Embryonic facial prominence (tissue), 1 donor: ENCODE data around the gene MYO1A.

Experiments used
- DNase-seq: peaks from one replicate; pipeline ENCODE4 v3.0.0-alpha.2; 2016; ENCODE audit errors: extremely low spot score

Gene MYO1A

GRCh38 chr12:57016348-57016747 lies 33.6 kb downstream of the MYO1A start, which contains the start of gene TAC3:
Gene TAC3 (minus strand): TSS chr12:57016529. CDS start chr12:57015797, 732 bp downstream.
- DNase-seq = no peak

GRCh38 chr12:57012600-57013465 lies 37.1 kb downstream of the MYO1A start:
- no peak for DNase-seq

GRCh38 chr12:57011438-57012424 lies 38.2 kb downstream of the MYO1A start:
- DNase-seq = no peak

GRCh38 chr12:57010627-57011247 lies 39.2 kb downstream of the MYO1A start:
- no peak for DNase-seq

GRCh38 chr12:57009949-57010626 lies 39.8 kb downstream of the MYO1A start:
- DNase-seq = no peak

GRCh38 chr12:57008178-57008577 lies 41.8 kb downstream of the MYO1A start:
- no peak for DNase-seq

- no peak for DNase-seq
These were observed 43.0 kb downstream of the MYO1A start for GRCh38 chr12:57006809-57007475.

- DNase-seq = no peak
These were observed 43.7 kb downstream of the MYO1A start, which contains the start of gene ZBTB39 for GRCh38 chr12:57005980-57006808. Gene ZBTB39 (minus strand): TSS chr12:57006546. CDS start chr12:57004917, 1,629 bp downstream.

GRCh38 chr12:57004651-57005050 lies 45.3 kb downstream of the MYO1A start:
- no peak for DNase-seq

- DNase-seq = no peak
These were observed 46.5 kb downstream of the MYO1A start for GRCh38 chr12:57003395-57003794.

- no peak for DNase-seq
These were observed 48.5 kb downstream of the MYO1A start for GRCh38 chr12:57001448-57001906.

GRCh38 chr12:57000393-57000792 lies 49.5 kb downstream of the MYO1A start:
- DNase-seq = no peak

GRCh38 chr12:56999456-56999855 lies 50.5 kb downstream of the MYO1A start:
- no peak for DNase-seq

GRCh38 chr12:56998981-56999380 lies 50.9 kb downstream of the MYO1A start:
- no peak for DNase-seq

- no peak for DNase-seq
These were observed 51.6 kb downstream of the MYO1A start for GRCh38 chr12:56998316-56998715.

GRCh38 chr12:56996793-56997545 lies 53.0 kb downstream of the MYO1A start:
- DNase-seq = no peak

GRCh38 chr12:56995930-56996496 lies 53.9 kb downstream of the MYO1A start:
- no peak for DNase-seq

GRCh38 chr12:56995201-56995929 lies 54.6 kb downstream of the MYO1A start:
- no peak for DNase-seq
